Smooth muscle cell of the brain vasculature (primary cell): Measurements from ENCODE around the gene ANKRD33.

Experiments used
- DNase-seq: peaks from one replicate; pipeline ENCODE4 v3.0.0-alpha.2; 2012; ENCODE audit warnings: low read depth, low spot score

ANKRD33 gene, protein sequence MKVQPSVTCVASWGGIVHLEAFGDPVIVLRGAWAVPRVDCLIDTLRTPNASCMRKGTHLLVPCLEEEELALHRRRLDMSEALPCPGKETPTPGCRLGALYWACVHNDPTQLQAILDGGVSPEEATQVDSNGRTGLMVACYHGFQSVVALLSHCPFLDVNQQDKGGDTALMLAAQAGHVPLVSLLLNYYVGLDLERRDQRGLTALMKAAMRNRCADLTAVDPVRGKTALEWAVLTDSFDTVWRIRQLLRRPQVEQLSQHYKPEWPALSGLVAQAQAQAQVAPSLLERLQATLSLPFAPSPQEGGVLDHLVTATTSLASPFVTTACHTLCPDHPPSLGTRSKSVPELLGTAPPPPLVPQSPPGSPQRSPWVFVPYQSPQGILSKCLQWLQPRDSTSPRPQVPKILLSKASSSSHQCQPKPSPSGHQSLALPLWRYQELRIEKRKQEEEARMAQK

DNA sequence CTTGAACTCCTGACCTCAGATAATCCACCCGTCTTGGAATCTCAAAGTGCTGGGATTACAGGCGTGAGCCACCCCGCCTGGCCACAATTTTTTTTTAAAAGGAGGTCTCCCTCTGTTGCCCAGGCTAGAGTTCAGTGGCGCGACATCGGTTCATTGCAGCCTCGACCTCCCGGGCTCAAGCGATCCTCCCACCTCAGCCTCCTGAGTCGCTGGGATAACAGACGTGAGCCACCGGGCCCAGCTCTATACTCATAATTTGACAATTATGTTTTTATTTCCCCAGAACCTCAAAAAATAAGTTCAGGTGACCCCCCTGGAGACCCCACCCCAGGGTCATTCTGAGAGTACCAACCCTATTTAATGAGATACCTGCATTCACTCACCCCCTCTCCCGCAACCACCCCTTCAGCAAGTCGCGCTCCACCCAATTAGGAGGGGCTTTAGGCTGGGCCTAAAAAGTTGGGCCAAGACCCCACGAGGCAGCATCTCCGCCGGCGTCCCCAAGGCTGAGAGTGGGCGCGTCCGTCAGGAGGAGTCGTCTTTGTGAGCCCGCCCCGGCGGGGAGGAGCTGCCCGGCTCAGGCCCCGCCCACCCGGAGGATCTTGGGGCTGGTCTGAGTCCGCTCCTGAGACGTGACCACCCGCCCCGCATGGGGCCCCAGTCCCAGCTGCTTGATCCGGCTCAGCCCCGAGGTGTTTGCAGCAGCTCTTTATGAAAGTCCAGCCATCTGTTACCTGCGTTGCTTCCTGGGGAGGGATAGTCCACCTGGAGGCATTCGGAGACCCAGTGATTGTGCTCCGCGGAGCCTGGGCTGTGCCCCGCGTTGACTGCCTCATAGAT lies at the start of gene ANKRD33:
TSS of gene ANKRD33 (plus strand) at position 628 of the 840 bp plus-strand sequence. CDS start at position 712, 84 bp downstream.
- no peak for DNase-seq

DNA sequence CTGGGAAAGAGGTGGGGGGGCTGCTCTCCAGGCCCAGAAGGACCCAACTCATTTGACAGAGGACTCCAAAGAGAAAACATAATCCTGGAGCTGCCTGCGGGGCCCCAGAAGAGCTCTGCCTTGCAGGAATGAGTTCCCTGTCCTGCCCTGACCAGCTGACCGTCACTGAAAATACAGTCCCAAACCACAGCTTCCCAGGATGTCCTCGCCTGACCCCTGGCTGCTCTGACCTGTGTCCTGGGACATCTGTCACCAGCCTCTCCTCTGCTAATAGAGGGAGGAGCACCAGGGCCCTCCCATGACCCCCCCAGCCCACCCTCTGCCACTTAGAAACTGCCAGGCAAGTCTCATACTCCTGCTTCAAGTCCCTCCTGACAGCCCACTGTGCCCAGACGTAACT lies 49.1 kb upstream of the ANKRD33 start:
- DNase-seq, result no peak

DNA sequence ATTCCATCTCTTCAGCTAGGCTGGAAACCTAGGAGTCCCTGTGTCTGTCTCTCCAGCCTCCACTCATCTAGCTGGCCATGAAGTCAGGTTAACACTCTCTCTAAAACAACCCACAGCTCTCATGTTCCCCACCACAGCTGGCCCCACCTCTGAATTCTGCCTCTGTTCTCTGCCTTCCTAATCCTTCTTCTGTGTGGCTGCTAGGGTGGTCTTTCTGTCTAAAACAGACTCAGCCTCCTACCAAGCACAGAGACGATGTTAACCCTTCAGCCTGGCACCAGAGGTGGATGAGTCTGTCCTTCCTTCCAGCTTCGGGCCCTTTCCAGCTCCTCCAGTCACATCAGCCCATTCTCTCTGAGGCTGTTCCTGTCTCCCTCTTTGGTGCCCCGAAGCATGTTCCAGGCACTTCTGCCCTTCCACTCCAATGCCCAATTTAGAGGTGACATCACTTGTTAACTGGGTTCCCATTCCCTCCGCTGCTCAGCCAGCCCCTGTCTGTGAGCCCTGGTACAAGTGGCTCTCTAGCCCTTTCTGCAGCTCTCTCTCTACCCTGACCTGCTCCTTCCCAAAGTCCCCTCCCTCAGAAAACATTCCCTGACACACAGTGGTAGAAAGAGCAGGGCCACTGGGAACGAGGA lies 48.5 kb upstream of the ANKRD33 start:
- no peak for DNase-seq

DNA sequence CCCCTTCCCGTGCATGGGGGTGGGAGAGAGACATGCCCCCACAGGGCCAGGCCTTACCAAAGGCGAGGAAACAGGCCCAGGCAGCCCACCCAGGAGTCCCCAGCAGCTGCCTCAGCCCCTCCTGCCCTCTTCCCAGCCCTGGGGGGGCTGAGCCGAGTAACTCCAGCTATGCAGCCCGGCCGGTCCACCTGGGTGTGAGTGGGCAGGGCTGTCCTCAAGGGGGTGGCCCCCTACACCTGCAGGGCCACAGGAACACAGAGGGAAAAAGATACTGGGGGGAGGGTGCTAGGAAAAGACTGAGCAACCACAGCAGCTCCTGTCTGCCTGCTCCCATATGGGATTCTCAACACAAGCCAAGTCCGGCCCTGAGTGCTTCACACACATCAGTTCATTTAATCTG lies 46.9 kb upstream of the ANKRD33 start:
- no peak for DNase-seq

DNA sequence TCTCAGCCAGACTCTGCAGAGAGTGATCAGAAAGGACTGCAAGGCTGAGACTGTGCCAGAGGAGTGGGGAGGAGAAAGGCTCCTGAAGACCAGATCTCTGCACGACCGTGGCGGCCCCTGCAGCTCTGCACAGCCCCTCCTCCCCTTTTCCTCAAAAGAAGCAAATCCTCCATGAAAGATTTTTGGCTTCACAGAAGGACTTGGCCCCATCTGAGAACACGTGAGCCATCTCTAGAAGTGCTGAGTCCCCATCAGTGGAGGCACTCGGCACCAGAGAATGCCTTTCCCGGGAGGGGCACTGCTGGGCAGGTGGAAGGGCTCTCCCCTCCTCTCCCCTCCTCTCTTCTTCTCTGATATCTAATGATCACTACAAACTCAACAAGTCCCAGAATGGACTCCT lies 46.2 kb upstream of the ANKRD33 start:
- DNase-seq, result no peak

DNA sequence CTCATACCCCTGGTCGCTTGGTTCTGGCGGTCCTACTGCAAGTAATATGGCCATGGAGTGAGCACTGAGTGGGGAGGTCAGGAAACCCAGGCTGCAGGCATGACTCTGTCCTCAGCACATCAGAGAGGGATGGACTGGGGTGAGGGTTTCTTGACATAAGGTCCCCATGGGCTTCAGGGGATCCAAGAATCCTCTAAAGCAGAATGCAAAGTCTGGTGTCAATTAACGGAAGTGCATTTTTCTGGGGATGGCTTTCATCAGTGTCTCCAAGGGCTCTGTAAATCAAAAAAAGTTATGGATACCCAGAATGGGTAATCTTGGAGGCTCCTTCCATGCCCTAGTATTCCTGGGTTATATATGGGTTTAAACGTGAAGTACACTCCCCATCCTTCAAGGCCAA lies 43.0 kb upstream of the ANKRD33 start:
- DNase-seq, result no peak

DNA sequence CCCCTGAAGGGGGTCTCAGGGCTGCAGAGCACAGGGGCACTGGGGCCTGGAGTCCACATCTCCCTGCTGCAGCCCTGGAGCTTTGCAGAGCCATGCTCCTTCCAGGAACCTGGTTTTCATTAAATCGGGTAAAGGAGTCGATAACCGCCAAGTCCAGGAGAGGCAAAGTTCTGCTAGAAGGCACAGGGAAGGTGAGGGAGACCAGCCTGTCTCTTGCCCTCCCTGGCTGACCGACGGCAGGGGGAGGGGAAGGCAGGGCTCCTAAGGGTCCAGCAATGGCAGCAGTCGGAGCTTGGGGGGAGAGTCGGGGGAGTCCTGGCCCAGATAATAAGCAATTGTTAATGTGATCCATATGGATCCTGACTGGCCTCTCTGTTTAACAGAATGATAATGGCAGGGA lies 42.4 kb upstream of the ANKRD33 start:
- no peak for DNase-seq

DNA sequence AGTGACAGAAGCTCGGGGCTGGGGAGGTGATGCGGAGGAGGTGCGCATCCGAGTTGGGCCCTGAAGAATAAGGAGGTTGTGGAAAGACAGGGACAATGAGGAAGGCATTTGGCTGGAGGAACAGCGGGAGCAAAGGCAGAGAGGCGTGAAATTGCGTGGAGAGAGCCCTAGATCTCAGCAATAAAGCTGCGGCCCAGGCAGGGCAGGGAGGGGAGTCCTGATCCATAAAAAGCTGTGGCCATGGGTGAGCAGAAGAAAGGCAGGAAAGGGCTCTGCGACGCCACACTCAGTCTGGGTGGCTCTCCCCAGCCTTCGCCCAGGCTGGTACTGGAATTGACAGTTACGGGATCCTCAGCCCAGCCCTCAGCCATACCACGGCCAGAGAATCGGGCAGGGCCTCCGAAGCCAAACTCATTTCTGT lies 41.6 kb upstream of the ANKRD33 start:
- no peak for DNase-seq

DNA sequence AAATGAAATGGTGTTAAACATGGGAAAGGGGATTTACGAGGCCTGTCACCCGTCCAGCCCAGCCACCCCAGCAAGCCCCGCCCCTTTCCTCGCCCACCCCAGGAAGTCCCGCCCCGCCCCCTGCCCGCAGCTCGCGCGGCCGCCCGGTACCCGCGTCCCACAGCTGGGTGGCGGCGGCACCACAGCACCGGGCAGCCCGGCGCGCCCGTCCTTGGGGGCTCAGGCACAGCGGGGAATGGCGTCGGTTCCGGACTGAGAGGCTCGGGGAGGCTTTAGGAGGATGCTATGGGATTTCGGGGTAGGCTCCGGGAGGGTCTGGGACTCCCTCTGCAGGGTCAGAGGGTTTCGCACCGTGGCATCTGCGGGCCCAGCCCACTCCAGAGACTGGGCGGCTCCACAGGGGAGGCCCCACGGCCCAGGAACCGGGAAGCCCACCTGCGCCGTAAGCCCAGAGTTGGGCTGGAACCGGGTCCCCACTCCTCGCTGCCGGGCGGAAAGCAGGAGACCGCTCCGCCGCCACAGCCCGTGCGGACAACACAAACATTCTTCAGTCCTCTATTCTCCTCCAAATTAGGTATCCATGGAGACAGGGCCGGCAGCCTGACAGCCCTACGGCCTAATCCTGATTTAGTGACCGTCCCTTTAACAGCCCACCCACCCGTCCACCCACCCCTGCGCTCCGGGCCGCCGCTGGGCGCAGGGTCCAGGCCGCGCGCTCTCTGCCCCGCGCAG lies 40.8 kb upstream of the ANKRD33 start:
- no peak for DNase-seq

DNA sequence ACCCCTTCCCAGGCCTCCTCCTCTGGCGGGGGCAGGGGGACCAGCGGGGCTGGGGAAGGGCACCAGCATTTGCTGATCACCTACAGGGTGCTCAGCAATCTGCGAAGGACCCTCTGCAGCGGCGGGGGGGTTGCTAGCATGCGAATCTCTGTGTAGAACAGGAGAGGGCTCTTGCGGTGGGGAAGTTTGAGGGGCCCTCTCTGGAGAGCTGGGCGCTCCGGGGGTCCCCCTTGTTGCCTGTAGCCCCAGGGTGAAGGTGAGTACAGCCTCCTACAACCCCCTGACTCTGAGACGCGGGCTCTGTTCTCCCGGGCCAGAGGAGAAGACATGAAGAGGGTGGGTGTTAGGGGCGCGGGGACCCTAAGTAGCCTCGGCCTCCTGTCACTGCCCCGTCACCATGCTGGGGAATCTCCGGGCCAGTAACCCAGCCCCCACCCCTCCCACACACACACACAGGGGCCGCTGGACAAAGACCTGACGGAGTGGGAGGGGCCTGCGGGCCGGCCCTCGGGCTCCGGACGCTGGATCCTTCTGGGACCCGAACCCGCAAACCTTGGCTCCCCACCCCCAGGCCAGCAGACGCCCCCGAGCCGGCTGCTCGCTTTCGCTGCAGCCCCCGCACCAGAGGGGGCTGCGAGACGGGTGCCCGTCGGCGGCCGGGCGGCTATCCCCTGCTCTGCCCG lies 40.1 kb upstream of the ANKRD33 start:
- DNase-seq, result no peak

DNA sequence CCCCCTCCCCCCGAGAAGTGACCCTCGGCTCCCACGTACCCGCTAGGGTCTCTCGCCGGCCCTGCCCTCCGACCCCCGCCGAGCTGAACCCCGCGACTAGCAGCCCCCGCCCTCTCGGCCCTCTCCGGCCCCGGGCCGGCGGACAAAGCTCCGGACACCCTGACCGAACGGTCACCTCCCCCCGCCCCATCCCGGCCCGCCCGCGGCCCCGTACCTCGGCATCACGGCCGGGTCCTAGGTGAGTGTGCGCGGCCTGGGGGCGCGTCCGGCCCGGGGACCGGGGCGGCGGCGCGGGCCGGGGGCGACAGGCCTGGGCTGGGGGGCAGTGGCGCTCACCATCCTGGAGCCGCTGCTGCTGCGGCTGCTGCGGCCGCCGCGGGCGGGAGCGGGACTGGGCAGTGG lies 39.6 kb upstream of the ANKRD33 start, which contains the start of gene FIGNL2:
TSS of gene FIGNL2 (minus strand) at position 393 of the 402 bp plus-strand sequence. CDS start 26,305 bp downstream, outside the sequence.
- DNase-seq, result no peak

DNA sequence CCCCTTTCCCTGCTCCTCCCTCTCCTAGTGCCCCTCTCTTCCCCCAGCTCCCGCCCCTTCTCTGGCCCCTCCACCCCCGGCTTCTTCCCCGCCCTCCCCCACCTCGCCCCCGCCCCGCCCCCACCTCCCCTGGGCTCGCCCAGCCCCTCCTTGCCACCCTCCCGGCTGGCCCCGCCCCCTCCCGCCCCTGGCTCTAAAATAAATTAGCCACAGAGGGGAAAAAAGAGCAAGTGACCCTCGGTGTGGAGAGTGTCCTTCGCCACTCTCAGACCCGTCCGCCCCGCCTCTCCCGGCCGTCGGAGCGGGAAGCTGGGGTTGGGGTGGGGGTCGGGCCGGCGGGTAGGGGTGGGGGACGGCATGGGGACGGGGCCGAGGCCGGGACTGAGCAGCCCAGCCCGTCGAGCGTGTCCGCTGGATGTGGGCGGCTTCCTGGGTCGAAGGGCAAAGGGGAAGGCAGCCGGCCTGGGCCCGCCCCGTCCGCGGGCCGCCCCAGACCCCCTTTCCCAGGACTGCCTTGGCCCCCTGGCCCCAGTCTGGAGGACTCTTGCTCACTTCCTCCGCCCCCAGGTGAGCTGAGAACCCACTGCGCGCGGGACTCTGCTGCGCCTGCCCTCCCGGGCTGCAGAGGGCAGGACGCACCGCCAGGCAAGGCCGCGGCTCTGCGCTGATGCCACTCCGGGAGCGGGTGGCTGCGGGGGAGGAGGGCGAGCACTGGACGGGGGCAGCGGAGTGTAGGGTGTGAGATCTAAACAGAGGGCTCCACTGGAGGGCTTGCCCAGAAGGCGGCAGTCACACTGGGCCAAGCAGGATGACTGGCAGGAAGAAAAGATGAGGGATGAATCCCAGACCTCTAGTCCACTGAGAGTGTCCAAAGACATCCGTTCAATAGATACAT lies 38.8 kb upstream of the ANKRD33 start:
- no peak for DNase-seq

DNA sequence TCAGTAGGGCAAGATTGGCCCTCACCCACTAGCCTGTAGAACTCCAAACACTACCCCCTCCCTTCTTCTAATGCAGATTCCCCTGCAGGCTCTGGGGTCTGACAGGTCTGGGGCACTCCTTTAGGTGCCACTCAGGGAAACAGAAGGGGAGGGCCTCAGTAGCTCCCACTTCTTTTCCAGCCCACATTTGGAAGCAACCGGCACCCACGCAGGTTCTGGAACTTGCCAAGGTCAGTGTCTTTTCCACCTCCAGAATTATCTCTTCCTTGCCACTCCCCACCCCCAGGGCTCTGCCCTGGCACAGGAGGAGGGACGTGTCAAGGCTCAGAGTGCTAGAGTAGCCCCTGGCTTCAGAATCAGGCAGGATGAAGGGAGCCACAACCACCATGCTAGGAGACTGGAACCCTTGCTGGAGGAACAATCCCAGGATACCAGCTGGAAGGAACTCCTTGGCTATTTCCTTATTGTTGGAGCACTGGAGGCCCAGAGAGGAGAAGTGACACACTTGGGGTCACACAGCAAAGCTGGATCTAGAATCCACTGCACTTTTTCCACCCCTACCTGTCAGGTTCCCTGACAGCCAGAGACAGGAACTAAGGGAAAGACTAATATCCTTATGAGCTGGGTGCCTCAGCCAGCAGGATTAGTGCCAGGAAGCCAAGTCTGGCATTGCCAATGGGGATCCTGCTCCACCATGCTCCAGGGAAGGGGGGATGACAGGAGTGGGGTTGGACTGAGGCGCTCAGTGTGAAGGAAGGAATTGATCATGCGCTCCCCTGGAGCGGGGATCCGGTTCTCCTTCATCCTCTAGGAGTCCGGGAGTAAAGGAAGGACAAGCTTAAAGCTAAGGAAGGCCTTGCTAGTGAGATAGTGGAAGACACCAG lies 37.6 kb upstream of the ANKRD33 start:
- DNase-seq, result no peak

DNA sequence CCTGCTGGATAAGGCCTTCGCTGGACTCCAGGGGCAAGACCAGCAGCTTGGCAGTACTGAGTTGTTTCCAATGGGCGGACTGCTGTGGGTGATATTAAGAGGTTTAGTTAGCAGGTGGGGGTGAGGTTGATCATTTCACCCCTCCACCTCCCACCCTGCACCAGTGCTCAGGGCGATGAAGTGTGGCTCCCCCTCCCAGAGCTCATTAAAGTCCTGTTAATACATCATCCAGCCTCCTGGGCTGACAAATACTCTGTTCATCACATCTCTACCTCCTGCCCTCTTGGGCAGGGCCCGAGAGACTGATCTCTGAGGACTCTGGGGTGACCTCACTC lies 37.0 kb upstream of the ANKRD33 start:
- no peak for DNase-seq

DNA sequence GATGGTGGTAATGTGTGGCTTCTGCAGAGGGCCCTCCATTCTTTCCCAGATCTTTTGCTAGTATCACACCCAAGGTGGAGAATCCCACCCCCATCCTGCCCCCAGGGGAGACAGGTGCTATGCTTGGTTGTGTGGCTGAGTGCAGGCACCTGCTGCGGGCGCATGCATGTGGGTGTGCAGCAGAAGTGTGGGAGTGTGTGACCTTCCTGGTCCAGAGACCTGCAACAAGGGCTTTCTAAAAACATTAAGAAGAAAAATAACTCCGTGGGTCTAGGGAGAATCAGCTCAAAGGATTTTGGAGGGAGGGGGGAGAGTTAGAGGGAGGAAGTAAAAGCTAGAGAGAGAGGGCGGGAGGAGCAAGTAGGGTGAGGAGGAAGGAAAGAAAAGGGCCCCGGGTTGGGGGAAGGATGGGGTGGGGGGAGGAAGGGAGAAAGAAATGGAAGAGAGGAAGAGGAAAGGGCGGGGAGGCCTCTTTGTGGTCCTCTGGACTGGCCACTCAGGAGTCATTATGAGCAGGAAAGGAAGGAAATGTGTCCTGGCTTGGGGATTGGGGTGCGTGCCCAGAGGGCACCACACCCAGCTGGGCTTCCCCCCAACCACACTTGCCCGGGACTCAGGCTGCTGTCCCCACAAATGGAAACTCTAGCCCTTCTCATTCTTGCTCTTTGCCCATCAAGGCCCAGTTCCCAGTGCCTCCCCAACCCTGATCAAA lies 36.3 kb upstream of the ANKRD33 start:
- DNase-seq, result no peak

DNA sequence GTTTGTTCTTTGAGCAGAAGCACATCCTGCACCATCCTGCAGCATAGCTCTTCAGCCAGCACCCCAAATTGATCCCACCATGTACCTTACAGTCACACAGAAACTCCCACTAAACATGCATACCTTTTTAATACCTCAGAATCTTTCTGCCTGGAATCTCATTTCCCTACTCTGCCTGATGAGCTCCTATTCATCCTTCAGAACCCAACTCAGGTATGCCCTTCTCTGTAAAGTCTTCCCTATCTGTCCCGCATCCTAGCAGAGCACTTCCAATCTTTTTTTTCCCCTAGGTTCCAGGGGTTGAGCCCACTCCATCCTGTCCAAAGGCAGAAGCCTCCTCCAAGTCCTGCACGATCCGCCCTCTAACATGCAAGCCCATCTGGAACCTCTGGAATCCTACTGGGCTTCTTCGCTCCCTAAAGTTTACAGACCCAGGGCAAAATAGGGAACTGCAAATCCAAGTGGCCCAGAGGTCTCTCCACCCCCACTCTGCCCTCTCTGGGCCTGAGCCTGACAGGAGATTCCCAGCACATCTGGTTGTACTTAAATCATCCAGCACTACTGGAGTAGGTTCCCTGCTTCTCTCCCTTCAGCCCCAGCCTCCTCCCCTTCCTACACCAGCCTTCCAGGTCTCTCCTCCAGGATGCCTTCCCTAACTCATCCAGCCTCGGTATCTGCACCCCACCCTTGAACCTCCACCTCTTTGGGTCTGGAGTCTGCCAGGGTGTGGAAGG lies 35.3 kb upstream of the ANKRD33 start:
- DNase-seq, result no peak

DNA sequence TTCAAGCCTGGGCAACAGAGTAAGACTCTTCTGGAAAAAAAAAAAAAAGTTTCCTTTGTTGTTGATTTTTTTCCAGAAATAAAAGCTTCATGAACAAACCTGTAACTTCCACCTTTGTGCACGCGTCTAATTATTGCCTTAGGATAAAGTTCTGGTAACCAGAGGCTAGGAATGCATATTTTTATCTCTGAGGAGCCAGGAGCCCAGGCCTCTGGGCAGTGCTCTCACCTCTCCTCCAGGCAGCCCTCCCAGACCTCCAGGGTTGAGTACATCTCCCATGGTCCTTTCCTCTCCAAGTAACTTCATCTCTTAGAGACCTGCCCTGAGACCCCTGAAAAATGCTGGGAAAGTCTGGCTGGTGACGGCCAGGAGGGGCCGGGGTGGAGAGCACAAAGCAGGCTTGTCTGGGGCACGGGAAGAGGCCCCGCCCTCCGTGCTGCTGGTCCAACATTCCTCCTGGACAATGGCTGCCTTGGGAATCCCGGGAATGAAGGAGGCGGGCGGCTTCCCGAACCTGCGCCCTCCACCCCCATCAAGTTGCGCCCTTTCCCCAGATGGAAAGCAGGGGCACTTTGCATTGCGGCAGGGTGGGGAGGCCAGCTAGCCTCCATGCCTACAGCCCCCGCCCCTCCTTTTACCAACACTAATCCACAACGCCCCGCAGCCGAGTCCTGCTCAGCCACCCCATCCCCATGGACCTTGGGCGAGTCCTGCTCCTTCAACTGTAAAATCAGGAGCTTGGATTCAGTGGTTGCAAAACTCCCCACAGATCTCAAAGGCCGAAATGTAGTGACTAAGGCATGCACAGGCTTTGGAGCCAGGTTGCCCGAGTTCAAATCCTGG lies 32.1 kb upstream of the ANKRD33 start:
- no peak for DNase-seq
